GM06990 (cell line): ENCODE results near the gene OXNAD1.

Experiments
- DNase-seq: peaks from one replicate; pipeline ENCODE4 v3.0.0-alpha.2; 2011; ENCODE audit not compliant: insufficient read length; ENCODE audit errors: extremely low read depth
- H3K27me3 ChIP-seq: replicated peaks from 2 replicates; pipeline ENCODE4 v1.6.0; 2011; ENCODE audit warnings: low read length; ENCODE audit not compliant: control insufficient read depth, insufficient read depth
- H3K36me3 ChIP-seq: 2 replicates; pipeline ENCODE4 v1.5.1; 2011; ENCODE audit warnings: low read length; ENCODE audit not compliant: control insufficient read depth, insufficient read depth
- H3K4me3 ChIP-seq: replicated peaks from 2 replicates; pipeline ENCODE4 v1.5.1; 2011; ENCODE audit warnings: low read depth, mild to moderate bottlenecking, control low read depth, low read length
- CTCF ChIP-seq: IDR thresholded peaks from 2 replicates; pipeline ENCODE4 v1.5.1; 2011; ENCODE audit warnings: low read length, control low read depth, mild to moderate bottlenecking, inconsistent platforms; ENCODE audit not compliant: insufficient read depth, poor library complexity, severe bottlenecking

The OXNAD1 gene

GRCh38 chr3:16288664-16289063, 23.7 kb downstream of the OXNAD1 start:
- no peaks in the 10 kb centered on the region for H3K27me3 ChIP-seq
- H3K4me3 ChIP-seq: no peak overlapping the region
- TF ChIP-seq CTCF: no peak
- H3K36me3 ChIP-seq: no peaks in the 10 kb centered on the region; the same call in 1 of the 2 replicates
- no peak for DNase-seq

GRCh38 chr3:16289144-16289889, 24.3 kb downstream of the OXNAD1 start:
- TF ChIP-seq CTCF: no peak
- Histone ChIP-seq H3K36me3 (no peaks in the 10 kb centered on the region; the same call in 1 of the 2 replicates), H3K4me3 (no peak overlapping the region), H3K27me3 (no peaks in the 10 kb centered on the region)
- DNase-seq: no peak

- DNase-seq: no peak
- TF ChIP-seq CTCF: peak; percentile 81
- Histone ChIP-seq H3K36me3 (peaks cover 1% of the 10 kb centered on the region; the same call in 1 of the 2 replicates), H3K27me3 (no peaks in the 10 kb centered on the region), H3K4me3 (no peak overlapping the region)
These were observed 25.2 kb downstream of the OXNAD1 start for GRCh38 chr3:16290007-16290826.

- no peak for DNase-seq
- Histone ChIP-seq H3K4me3 (no peak overlapping the region), H3K27me3 (no peaks in the 10 kb centered on the region), H3K36me3 (peaks cover 1% of the 10 kb centered on the region; the same call in 1 of the 2 replicates)
- no peak for TF ChIP-seq CTCF
These were observed 25.8 kb downstream of the OXNAD1 start for GRCh38 chr3:16290827-16291196.

GRCh38 chr3:16294844-16295243, 29.8 kb downstream of the OXNAD1 start:
- Histone ChIP-seq H3K27me3 (no peaks in the 10 kb centered on the region), H3K4me3 (no peak overlapping the region), H3K36me3 (peaks cover 1% of the 10 kb centered on the region; the same call in 1 of the 2 replicates)
- TF ChIP-seq CTCF: no peak
- no peak for DNase-seq
